ENCODE results near the gene RILP. TPM values are rescaled to one million over a fixed set of nuclear protein-coding genes. Genes with fewer than 3 reads are reported as not detected.
A peak's percentile ranks its signal among the peaks of the same experiment; 100 is the strongest.

The RILP gene
- total RNA-seq, 1 experiment from 2014 or later: 11.6 TPM

DNA sequence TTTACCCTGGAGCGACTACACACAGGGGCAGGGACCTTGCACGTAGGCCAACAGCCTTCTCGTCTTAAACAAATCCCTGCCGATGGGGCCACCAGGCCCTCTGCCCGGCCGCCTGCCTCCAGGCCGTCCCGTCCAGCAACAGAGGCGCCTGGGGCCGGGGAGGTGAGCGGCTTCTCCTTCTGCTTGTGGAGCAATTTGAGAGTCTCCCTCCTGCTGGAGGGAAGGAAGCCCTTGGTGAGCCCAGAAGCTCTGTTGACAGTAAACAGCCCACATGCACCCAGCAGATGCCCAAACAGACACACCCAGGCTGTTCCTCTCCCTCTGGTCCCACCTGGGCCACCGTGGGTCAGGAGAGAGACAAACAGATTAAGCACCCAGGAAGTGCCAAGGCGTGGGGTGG lies 29.2 kb downstream of the RILP start:
- no peak overlapping the region for H3K9ac ChIP-seq (ENCODE audit: low read length)
- H4K20me1 ChIP-seq (ENCODE audit: insufficient read depth): no peaks in the 10 kb centered on the region
- no peaks in the 10 kb centered on the region for H3K9me2 ChIP-seq (ENCODE audit: insufficient read depth)
- no peaks in the 10 kb centered on the region for H3K36me3 ChIP-seq (ENCODE audit: control insufficient read depth in 1 of 2, insufficient read depth in 2 of 2, low read length in 2 of 2)
- H2AFZ ChIP-seq (ENCODE audit: low read depth, low read length, poor library complexity, severe bottlenecking): no peak overlapping the region
- ChIA-PET POLR2A (no interaction called here), CTCF (no interaction called here), RAD21 (ENCODE audit: low non-redundant PET in 1 of 2, low total read pairs in 2 of 2, uncharacterized antibody in 2 of 2, unreplicated experiment in 2 of 2) (no interaction called here)
- H3K9me3 ChIP-seq (ENCODE audit: control insufficient read depth in 1 of 2, insufficient read depth in 1 of 2, low read depth in 1 of 2, low read length in 2 of 2): no peaks in the 10 kb centered on the region
- no TSS peak for BruUV-seq (replicated peaks)
- ATAC-seq (no peak), DNase-seq (ENCODE audit: low read depth, low spot score) (no peak)
- peaks cover 41 to 48% of the 10 kb centered on the region in 2 experiments for H3K4me1 ChIP-seq (ENCODE audit: control insufficient read depth in 1 of 2, insufficient read depth in 2 of 2, low read length in 2 of 2)
- no peaks in the 10 kb centered on the region for H3K27me3 ChIP-seq (ENCODE audit: insufficient read depth, low read length)
- peak overlapping the region; percentile 24; the same call in 1 of the 2 replicates for H3K27ac ChIP-seq (ENCODE audit: low read depth, low read length)
- no peak overlapping the region for H3K4me2 ChIP-seq (ENCODE audit: low read length)
- H3K79me2 ChIP-seq (ENCODE audit: insufficient read depth, low read length): no peaks in the 10 kb centered on the region
- H3K4me3 ChIP-seq (replicated peaks in 1 of 2; ENCODE audit: low read depth in 1 of 2, low read length in 2 of 2): no peak overlapping the region
- intact Hi-C loops (cut with micrococcal nuclease): no loop called here
- TF ChIP-seq ZNF274 (IDR thresholded peaks at IDR 0.05; ENCODE audit: low read depth, low read length) (no peak), EZH2phosphoT487 (IDR thresholded peaks at IDR 0.05; ENCODE audit: borderline replicate concordance) (no peak), YY1 (IDR thresholded peaks at IDR 0.05; ENCODE audit: extremely low read depth, insufficient replicate concordance, low read depth, low read length) (no peak), ATF3 (IDR thresholded peaks at IDR 0.05) (no peak), POLR2A (IDR thresholded peaks at IDR 0.05; ENCODE audit: borderline replicate concordance, extremely low read depth, insufficient read depth, insufficient read length) (no peak), MAX (IDR thresholded peaks at IDR 0.05) (no peak), SIN3A (IDR thresholded peaks at IDR 0.05; ENCODE audit: low read depth) (no peak), SP1 (IDR thresholded peaks at IDR 0.05; ENCODE audit: low read depth) (no peak), EGR1 (IDR thresholded peaks at IDR 0.05; ENCODE audit: low read depth) (no peak), CEBPB (IDR thresholded peaks at IDR 0.05; ENCODE audit: low read depth) (no peak), TCF7L2 (IDR thresholded peaks at IDR 0.05; ENCODE audit: borderline replicate concordance, extremely low read depth, insufficient read depth, insufficient read length) (no peak), JUND (IDR thresholded peaks at IDR 0.05) (no peak), POLR2AphosphoS5 (IDR thresholded peaks at IDR 0.05; ENCODE audit: low read depth, low read length) (no peak), RAD21 (IDR thresholded peaks at IDR 0.05; ENCODE audit: low read depth) (no peak), EZH2 (IDR thresholded peaks at IDR 0.05) (no peak), ELF1 (IDR thresholded peaks at IDR 0.05; ENCODE audit: borderline replicate concordance, low read depth) (no peak), FOSL1 (IDR thresholded peaks at IDR 0.05; ENCODE audit: low read depth) (no peak), SRF (IDR thresholded peaks at IDR 0.05; ENCODE audit: low read depth) (no peak)
- TF ChIP-seq, protein P1, sequence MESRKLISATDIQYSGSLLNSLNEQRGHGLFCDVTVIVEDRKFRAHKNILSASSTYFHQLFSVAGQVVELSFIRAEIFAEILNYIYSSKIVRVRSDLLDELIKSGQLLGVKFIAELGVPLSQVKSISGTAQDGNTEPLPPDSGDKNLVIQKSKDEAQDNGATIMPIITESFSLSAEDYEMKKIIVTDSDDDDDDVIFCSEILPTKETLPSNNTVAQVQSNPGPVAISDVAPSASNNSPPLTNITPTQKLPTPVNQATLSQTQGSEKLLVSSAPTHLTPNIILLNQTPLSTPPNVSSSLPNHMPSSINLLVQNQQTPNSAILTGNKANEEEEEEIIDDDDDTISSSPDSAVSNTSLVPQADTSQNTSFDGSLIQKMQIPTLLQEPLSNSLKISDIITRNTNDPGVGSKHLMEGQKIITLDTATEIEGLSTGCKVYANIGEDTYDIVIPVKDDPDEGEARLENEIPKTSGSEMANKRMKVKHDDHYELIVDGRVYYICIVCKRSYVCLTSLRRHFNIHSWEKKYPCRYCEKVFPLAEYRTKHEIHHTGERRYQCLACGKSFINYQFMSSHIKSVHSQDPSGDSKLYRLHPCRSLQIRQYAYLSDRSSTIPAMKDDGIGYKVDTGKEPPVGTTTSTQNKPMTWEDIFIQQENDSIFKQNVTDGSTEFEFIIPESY (IDR thresholded peaks at IDR 0.05; ENCODE audit: extremely low read depth, insufficient replicate concordance, low read length): no peak
- TF ChIP-seq, protein P2, sequence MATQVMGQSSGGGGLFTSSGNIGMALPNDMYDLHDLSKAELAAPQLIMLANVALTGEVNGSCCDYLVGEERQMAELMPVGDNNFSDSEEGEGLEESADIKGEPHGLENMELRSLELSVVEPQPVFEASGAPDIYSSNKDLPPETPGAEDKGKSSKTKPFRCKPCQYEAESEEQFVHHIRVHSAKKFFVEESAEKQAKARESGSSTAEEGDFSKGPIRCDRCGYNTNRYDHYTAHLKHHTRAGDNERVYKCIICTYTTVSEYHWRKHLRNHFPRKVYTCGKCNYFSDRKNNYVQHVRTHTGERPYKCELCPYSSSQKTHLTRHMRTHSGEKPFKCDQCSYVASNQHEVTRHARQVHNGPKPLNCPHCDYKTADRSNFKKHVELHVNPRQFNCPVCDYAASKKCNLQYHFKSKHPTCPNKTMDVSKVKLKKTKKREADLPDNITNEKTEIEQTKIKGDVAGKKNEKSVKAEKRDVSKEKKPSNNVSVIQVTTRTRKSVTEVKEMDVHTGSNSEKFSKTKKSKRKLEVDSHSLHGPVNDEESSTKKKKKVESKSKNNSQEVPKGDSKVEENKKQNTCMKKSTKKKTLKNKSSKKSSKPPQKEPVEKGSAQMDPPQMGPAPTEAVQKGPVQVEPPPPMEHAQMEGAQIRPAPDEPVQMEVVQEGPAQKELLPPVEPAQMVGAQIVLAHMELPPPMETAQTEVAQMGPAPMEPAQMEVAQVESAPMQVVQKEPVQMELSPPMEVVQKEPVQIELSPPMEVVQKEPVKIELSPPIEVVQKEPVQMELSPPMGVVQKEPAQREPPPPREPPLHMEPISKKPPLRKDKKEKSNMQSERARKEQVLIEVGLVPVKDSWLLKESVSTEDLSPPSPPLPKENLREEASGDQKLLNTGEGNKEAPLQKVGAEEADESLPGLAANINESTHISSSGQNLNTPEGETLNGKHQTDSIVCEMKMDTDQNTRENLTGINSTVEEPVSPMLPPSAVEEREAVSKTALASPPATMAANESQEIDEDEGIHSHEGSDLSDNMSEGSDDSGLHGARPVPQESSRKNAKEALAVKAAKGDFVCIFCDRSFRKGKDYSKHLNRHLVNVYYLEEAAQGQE (IDR thresholded peaks at IDR 0.05; ENCODE audit: low read depth): no peak

Data from HCT116 (cell line).